Upper lobe of left lung (tissue), 6 donors: ENCODE results near the gene PHYKPL. TPM values are rescaled to one million over a fixed set of nuclear protein-coding genes. Genes with fewer than 3 reads are reported as not detected.

Experiments
- ATAC-seq, 2 donors: fragments of 200-7000 bp; cut with Tn5 transposase; one replicate each; pipeline ENCODE4 v1.9.1; 2022; ENCODE audit warnings: mild to moderate bottlenecking in 2 of 2, moderate library complexity in 2 of 2; ENCODE audit not compliant: low FRiP score in 2 of 2
- DNase-seq, 2 donors: peaks; one replicate each; pipeline ENCODE4 v3.0.0-alpha.2; 2019 to 2020
- H3K27ac ChIP-seq, 4 donors: fragments of 200-600 bp; sonication (generic); one replicate each; pipeline ENCODE4 v1.5.1; 2016 to 2019
- H3K27me3 ChIP-seq, 4 donors: fragments of 200-600 bp; sonication (generic); one replicate each; pipeline ENCODE4 v1.5.1; 2017 to 2019
- H3K36me3 ChIP-seq, 4 donors: fragments of 200-600 bp; sonication (generic); one replicate each; pipeline ENCODE4 v1.5.1; 2016 to 2019
- H3K4me1 ChIP-seq, 4 donors: fragments of 200-600 bp; sonication (generic); one replicate each; pipeline ENCODE4 v1.5.1; 2018 to 2019
- H3K4me3 ChIP-seq, 4 donors: fragments of 200-600 bp; sonication (generic); one replicate each; pipeline ENCODE4 v1.5.1; 2017 to 2019; ENCODE audit warnings: mild to moderate bottlenecking in 2 of 4, moderate library complexity in 1 of 4
- H3K9me3 ChIP-seq, 4 donors: fragments of 200-600 bp; sonication (generic); one replicate each; pipeline ENCODE4 v1.5.1; 2018 to 2019
- EP300 ChIP-seq, 4 donors: sonication (generic); formaldehyde crosslinking; IDR thresholded peaks; one replicate each; pipeline ENCODE4 v1.5.1; 2017; ENCODE audit warnings: antibody characterized with exemption in 4 of 4, control low read depth in 2 of 4
- POLR2A ChIP-seq, 4 donors: fragments of 450-650 bp; IDR thresholded peaks; one replicate each; pipeline ENCODE4 v1.5.1; 2016 to 2017; ENCODE audit warnings: antibody characterized with exemption in 4 of 4, mild to moderate bottlenecking in 2 of 4
- POLR2AphosphoS5 ChIP-seq, 2 donors: sonication (generic); formaldehyde crosslinking; IDR thresholded peaks; one replicate each; pipeline ENCODE4 v1.5.1; 2017; ENCODE audit warnings: antibody characterized with exemption in 2 of 2
- WGBS, 2 donors: methylation state at CpG; one replicate each; pipeline ENCODE4 v1.1.5; 2017 to 2018; 5-methylcytosine and 5-hydroxymethylcytosine counted together
- total RNA-seq, 6 donors: library from RNA; depleted of rRNA in 4 of 6; stranded (reverse); fragments of >200 nt in 4 of 6; gene quantifications; one replicate each; pipeline versions ENCODE4 v1.1.0 to v1.2.1, GENCODE V29; 2016 to 2021
- TF ChIP-seq, protein P1 (sequence below), 6 experiments: fragments of 450-650 bp in 4 of 6; fragments of 200-600 bp in 2 of 6; sonication (generic) in 2 of 6; IDR thresholded peaks; one replicate each; pipeline ENCODE4 v1.5.1; 2016 to 2019; ENCODE audit warnings: antibody characterized with exemption in 6 of 6
- donor health status: DM: no; HTN: no; CAD: no; lungs with moderate emphysema.
- donor health status: DM: no; HTN: yes; CAD: no; lungs with severe emphysema.

PHYKPL gene
- total RNA-seq, 6 donors from 2014 or later = 61.0 to 237 (median 91.9) TPM

GRCh38 chr5:178279723-178280438 is 47.3 kb upstream of the PHYKPL start:
- no peak for TF ChIP-seq POLR2A (IDR thresholded peaks at IDR 0.05)
- TF ChIP-seq, protein P1, sequence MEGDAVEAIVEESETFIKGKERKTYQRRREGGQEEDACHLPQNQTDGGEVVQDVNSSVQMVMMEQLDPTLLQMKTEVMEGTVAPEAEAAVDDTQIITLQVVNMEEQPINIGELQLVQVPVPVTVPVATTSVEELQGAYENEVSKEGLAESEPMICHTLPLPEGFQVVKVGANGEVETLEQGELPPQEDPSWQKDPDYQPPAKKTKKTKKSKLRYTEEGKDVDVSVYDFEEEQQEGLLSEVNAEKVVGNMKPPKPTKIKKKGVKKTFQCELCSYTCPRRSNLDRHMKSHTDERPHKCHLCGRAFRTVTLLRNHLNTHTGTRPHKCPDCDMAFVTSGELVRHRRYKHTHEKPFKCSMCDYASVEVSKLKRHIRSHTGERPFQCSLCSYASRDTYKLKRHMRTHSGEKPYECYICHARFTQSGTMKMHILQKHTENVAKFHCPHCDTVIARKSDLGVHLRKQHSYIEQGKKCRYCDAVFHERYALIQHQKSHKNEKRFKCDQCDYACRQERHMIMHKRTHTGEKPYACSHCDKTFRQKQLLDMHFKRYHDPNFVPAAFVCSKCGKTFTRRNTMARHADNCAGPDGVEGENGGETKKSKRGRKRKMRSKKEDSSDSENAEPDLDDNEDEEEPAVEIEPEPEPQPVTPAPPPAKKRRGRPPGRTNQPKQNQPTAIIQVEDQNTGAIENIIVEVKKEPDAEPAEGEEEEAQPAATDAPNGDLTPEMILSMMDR (IDR thresholded peaks at IDR 0.05) = peak; percentile 77 to 94 (median 88)
- Histone ChIP-seq H3K27ac (no peak overlapping the region), H3K4me3 (no peak overlapping the region), H3K9me3 (peaks cover 4 to 13% (median 7%) of the 10 kb centered on the region in 4 donors), H3K27me3 (no peaks in the 10 kb centered on the region), H3K4me1 (peaks cover 0 to 10% (median 6%) of the 10 kb centered on the region in 4 donors), H3K36me3 (no peaks in the 10 kb centered on the region)
- peak; percentile 88 to 94 for DNase-seq
- 19 to 42% methylated on average over 17 to 32 of the region's 33 CpGs for WGBS, 2 donors
- peak; percentile 89 to 94 for ATAC-seq

DNA sequence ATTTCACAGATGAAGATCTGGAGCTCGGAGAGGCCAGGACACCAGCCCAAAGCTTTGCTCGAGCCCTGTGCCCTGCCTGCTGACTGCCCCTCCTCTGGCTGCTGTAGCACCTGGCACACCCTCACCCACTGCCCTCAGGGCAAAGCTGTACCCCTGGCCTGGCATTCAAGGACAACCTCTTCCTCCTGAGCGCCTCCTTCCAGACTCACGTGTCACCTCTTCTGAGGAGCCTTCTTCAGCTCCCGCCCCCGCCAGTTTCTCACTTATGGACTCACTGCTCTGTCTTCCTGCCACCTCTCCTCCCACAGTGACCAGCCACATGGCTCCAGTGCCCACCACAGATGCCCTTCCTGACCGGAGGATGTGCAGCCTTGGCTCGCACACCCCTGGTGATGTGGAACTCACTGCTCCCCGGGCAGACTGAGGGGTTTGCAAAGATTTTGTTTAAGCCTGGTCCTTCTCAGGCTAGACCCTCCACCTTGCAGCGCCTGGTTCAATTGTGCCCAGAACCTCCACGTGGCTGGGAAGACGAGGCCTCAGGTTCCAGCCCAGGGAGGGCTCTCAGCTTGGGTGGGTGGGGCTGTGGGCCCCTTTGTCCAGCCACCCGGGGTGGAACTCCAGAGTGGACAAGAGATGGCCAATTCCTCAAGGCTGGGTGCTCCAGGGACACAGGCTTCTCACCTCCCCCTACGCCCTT is 46.6 kb upstream of the PHYKPL start:
- Histone ChIP-seq H3K27me3 (no peaks in the 10 kb centered on the region), H3K9me3 (peaks cover 4 to 13% (median 6%) of the 10 kb centered on the region in 4 donors), H3K4me3 (no peak overlapping the region), H3K27ac (no peak overlapping the region), H3K36me3 (no peaks in the 10 kb centered on the region), H3K4me1 (peaks cover 0 to 14% (median 7%) of the 10 kb centered on the region in 4 donors)
- DNase-seq = no peak
- ATAC-seq = no peak
- no peak for TF ChIP-seq POLR2A (IDR thresholded peaks at IDR 0.05)
- TF ChIP-seq POLR2AphosphoS5 (IDR thresholded peaks at IDR 0.05) = no peak
- no peak for TF ChIP-seq EP300 (IDR thresholded peaks at IDR 0.05)
- TF ChIP-seq, protein P1 (IDR thresholded peaks at IDR 0.05) = no peak
- 82% methylated on average over 11 to 14 of the region's 14 CpGs for WGBS, 2 donors

DNA sequence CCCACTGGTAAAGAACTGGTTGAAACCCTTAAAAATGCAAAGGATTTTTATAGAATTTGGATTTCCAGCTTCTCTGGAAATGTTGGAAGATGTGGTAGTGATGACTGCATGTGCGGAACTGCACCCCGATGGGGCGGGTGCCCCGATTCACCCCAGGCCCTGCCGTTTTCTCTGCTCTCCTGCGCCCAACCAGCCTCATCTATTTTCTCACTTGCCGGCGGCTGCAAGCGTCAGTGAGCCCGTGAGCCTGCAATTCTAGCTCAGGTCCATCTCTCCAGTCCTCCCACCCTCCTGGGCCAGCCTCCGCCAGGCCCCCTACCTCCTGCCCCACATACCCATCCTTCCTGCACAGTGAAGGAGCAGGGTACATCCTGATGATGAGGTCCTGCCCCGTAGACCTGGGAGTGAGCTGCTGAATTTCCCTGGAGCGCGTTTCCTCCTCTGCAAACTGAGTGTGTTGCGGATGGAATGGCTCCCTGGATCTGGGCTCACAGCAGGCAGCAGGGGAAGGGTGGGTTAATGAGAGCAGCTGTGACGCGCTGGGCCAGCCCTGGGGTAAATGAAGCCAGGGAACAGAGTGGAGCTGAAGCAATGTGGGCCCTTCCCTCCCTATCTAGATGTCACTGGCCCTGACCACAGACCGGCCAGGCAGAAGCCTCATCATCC is 45.9 kb upstream of the PHYKPL start:
- DNase-seq = peak in 1 of 2 donors; percentile 56
- no peak for ATAC-seq
- TF ChIP-seq, protein P1 (IDR thresholded peaks at IDR 0.05) = no peak
- no peak for TF ChIP-seq POLR2A (IDR thresholded peaks at IDR 0.05)
- TF ChIP-seq POLR2AphosphoS5 (IDR thresholded peaks at IDR 0.05) = no peak
- TF ChIP-seq EP300 (IDR thresholded peaks at IDR 0.05) = no peak
- WGBS, 2 donors = 84 to 87% methylated on average over 17 to 18 of the region's 18 CpGs
- H3K36me3 ChIP-seq = no peaks in the 10 kb centered on the region
- H3K4me1 ChIP-seq = peaks cover 0 to 16% (median 7%) of the 10 kb centered on the region in 4 donors
- no peak overlapping the region for H3K27ac ChIP-seq
- H3K27me3 ChIP-seq = no peaks in the 10 kb centered on the region
- H3K9me3 ChIP-seq = peaks cover 0 to 7% (median 0%) of the 10 kb centered on the region in 4 donors
- H3K4me3 ChIP-seq = no peak overlapping the region

DNA sequence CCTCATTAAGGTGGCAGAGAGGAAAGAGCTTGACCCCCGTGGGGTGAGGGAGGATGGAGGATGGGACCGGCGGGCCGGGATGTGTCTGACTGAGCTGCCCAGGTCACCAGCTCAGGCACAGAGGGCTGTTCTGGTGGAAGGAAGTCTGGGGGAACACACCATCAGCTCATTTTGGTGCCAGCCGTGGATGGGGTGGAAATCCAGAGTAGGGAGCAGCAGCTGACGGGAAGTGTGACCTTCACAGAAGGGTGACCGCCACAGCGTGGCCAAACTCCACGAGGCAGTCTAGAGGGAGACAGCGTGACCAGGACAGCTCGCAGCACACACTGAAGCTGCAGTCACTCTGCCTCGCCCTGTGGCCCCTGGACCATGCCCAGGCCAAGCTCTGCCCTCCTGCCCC is 45.3 kb upstream of the PHYKPL start:
- TF ChIP-seq EP300 (IDR thresholded peaks at IDR 0.05) (no peak), POLR2AphosphoS5 (IDR thresholded peaks at IDR 0.05) (no peak), POLR2A (IDR thresholded peaks at IDR 0.05) (no peak)
- TF ChIP-seq, protein P1 (IDR thresholded peaks at IDR 0.05) = no peak
- Histone ChIP-seq H3K36me3 (no peaks in the 10 kb centered on the region), H3K4me1 (peaks cover 0 to 16% (median 7%) of the 10 kb centered on the region in 4 donors), H3K4me3 (no peak overlapping the region), H3K27me3 (no peaks in the 10 kb centered on the region), H3K9me3 (peaks cover 0 to 7% (median 0%) of the 10 kb centered on the region in 4 donors), H3K27ac (no peak overlapping the region)
- ATAC-seq = no peak
- DNase-seq = peak in 1 of 2 donors; percentile 42
- WGBS, 2 donors = 64 to 76% methylated on average over 5 to 11 of the region's 12 CpGs
